HG03097 (cell line): Measurements from ENCODE around the gene DCUN1D4.

Experiments
- ATAC-seq: cut with Tn5 transposase; IDR thresholded peaks from one replicate; pipeline ENCODE4 v1.9.1; 2021; ENCODE audit not compliant: unreplicated experiment, low FRiP score

Gene DCUN1D4

DNA sequence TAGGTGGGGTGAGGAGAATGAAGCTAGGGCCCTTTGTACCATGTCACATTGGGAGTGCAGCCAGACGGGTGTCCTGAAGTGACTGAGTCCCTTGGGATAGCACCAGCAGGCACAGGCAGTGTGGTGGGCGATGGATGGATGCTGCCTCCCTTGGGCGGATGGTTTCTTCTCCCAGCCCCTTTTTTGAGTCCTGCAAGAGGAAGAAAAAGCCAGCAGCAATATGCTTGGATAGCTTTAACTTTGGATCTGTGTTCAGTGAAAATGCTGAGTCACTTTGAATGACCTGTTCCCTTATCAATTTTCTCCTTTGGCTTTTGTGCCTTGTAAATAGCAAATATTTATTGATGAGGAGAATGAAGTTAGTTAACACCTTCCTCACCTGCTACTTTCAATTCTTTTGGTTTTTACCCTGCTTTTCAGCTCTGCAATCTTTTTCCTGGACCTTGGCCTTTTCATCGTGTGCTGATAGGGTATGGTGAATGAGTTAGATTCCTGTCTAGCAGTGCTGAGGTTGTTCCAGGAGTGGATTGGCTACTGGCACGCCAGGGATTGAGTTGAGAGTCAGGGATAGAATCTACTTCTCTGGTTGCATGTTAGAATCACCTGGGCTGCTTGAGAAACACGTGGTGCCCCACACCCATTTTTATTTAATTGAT lies 10.2 kb downstream of the DCUN1D4 start:
- no peak for ATAC-seq

DNA sequence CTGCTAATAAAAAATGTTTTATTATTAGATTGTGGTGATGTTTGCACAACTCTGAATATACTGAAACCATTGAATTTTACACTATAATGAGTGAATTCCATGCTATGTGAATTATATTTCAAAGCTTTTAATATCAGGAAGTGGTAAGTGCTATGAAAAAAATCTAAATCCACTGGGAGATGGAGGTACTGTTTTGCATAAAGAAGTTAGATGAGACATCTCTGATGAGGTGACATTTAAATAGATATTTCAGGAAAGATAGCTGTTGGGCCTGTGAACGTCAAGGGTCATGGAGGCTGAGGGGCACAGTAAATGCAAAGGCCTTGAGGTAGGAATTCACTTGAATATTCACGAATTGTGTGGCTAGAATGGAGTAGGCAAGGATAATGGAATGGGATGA lies 12.3 kb downstream of the DCUN1D4 start:
- no peak for ATAC-seq

DNA sequence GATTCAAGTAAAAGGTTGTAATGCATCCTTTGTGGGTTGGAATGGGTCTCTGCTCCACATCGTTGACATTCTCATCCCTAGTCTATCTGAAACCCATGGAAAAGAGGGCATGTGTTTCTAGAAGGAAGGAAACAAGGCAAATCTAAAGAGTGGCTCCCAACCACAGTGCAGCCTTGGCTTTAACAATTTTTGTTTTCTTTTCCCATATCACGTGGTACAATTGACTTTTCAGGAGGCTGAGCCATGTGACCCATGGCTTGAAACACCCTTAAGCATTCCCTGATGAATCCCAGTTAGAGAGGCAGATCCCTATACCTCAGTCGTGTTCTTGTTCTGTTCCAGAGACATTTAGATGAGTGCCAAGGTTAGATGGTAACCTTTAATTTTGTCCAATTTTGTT lies 12.8 kb downstream of the DCUN1D4 start:
- no peak for ATAC-seq

DNA sequence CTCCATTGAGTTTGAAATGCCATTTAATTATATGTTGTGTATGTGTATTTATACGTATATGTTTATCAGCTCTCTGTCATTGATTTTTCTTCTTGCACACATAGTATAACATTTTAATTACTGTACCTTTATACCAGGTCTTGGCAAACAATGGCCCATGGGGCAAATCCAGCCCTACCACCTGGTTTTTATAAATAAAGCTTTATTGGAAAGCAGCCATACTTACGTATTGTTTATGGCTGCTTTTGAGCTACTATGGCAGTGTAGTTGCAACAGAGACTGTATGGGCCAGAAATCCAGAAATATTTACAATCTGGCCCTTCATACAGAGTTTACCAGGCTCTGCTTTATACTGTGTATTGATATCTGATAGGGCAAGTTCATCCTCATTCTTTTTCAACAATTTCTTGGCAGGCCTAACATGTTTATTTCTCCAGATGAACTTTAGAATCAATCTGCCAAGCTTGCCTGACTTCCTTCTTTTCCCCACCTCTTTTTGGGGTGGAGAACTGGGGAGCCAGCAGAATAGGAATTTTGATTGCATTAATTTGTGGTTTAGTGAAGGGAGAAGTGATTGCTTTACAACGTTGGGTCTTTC lies 15.8 kb downstream of the DCUN1D4 start:
- ATAC-seq: no peak

DNA sequence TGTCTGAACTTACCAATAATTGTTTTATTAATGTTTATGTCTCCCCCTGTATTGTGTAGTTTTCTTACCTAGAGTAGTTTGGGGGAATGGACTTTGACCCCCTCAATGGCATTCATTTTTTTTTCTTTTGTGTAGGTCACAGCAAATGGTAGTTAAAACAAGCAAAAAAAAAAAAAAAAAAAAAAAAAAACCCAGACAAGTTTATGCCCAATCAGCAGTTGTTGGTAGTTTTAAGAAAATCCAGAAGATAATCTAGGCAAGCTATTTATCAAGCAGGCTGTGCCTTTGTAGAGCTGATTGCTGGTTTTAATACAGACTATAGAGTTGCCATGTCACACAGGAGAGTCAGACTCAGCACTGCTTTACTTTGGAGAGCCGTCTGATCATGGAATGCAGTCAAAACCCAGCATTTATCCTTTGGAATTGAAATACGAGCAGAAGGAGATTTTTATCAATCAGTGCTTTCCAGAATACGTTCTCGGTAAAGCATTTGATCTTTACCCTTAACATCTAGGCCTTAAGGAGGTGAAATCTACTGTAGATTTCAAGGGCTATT lies 16.6 kb downstream of the DCUN1D4 start:
- ATAC-seq: no peak

DNA sequence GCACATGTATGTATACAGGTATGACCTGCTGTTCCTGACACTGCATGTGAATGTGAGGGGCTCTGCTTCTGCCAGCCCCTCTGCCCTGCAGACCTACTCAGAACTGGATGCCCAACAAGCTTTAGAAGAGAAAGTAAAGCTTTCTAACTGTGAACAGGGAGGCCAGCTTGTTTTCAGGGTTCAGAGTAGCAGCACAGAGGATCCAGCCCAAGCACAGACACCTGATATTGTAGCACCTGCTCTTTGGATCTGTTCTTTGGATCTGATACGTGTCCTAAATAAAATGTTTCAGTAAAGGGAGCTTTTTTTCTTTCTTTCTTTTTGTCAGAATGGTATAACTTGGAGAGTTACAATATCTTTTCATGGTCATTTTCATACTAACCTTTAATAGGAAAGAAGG lies 19.2 kb downstream of the DCUN1D4 start:
- no peak for ATAC-seq

DNA sequence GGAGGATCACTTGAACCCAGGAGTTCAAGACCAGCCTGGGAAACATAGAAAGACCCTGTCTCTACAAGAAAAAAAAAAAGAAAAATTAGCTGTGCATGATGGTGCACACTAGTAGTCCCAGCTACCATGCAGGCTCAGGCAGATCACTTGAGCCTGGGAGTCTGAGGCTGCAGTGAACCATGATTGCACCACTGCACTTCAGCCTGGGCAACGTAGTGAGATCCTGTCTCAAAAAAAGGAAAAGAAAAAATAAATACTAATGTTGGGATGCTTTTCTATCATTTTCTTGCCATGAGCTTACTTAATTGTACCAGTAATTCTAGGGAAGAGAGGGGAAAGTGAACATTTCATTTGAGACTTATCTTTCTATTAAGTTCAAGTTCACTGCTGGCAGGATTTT lies 19.8 kb downstream of the DCUN1D4 start:
- no peak for ATAC-seq

DNA sequence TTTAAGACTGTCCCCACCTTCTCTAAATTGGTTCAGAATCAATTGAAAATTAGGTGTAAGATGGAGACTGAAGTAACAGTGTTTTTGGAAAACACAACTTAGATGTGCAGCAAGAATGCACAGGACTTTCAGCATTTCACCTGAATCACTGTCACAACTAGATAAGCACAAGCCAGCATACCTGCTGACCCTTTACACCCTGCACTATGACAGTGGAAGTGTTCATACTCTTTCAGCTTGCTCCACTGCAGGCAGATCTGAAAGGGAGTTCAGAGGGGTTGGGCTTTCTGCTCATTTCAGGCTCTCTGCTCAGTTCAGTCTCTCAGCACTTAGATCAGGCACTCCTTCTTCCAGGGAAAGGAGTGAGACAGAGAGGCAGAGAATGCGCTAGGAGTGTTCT lies 22.8 kb downstream of the DCUN1D4 start:
- no peak for ATAC-seq

DNA sequence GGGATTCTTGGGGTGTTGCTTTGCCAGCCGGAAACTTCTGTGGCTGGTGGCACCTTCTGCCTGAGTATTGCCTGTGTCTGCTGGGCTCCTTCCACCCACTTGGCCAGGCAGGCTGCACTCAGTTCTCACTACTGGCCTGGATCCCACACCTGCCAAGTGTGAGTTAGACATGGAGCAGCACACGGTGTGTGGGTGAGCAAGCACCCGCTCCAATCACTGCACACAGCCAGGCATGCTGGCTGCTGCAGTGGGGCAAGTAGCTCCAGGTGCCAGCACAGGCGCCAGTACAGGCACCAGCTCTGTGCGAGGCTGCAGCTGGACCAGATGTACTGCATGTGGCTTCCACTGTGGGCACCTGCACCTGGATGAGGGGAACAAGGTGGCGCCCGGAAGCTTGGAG lies 23.9 kb downstream of the DCUN1D4 start:
- no peak for ATAC-seq

DNA sequence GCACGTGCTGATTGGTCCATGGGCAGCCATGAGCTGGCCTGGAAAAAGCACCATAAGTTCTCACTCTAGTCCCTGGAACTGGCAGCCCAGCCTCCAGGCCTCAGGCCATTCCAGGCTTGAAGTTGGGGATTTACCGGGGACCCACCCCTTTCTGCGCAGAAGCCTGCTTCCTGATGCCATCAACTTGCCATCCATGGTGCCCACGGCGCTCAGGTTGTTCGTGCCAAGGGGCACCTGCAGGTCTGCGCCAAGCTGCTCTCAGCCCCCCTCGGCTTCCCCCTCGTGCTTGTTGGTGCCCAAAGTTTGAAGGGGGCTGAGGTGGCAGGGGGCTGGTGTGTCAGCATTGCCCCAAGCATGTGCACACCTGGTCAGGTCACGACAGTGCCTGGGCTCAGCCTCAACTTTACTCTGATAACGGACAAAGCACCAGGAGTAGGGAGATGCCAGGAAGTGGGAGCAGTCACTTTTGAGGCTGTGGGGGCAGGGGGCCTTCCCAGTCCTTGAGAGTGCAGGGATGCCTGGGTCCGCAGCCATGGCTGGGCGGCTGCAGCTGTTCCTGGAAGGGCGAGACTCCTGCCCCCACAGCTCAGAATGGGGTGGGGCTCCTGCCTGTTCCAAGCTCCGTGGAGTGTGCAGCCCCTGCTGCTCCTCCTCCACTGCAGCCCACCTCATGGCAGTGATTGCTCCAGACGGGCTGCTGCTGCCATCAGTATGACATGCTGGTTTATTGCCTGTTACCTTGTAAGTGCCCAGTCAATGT lies 24.9 kb downstream of the DCUN1D4 start:
- no peak for ATAC-seq

DNA sequence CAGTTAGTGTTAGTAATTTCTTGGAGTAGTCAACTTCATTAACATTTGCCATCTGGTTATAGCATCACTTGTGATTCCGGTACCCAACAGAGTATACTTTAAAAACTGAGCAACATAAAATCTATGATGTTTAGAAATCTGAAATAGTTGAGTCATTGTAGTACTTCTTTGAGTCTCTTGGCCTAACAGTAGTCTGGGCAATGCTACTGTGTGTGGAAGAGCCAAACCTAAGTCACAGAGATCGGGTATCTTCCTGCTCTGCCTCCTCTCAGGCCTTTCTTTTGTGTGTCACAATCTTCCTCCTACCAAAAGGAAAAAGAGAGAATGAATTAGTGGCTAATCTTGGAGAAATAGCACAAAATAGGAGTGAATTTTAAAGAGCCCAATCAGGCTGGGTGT lies 25.5 kb downstream of the DCUN1D4 start:
- ATAC-seq: no peak

DNA sequence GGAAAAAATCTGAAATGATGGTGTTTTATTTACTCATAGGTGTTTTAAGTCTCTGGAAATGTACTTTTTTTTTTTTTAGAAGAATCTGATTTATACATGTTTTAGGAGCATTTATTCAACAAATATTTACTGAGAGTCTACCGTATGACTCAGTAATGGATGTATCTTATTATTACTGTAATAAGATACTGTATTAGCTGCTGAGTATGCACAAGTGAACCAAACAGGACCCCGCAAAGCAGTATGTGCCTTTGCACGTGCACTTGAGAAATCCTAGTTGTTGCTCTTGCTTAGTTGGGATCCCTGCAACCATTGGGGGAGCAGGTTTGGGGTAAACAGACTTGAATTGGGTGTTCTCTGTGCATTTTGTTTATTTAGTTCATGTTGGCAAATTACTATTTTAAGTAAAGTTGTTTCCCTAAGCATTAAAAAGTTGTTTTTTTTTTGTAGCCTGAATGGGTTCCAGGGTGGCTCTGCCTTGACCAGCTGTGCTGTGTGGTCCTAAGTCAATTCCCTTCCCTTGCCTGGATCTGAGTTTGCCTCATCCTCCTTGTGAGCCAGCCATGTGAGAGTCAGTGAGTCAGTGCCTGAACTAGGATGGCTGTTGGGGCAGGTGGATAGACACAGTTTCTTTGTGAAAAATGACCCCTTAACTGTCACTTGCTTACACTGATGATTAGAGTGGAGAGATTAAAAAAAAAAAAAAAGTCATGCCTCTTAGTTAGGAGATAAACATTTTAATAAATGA lies 27.7 kb downstream of the DCUN1D4 start:
- ATAC-seq: no peak

DNA sequence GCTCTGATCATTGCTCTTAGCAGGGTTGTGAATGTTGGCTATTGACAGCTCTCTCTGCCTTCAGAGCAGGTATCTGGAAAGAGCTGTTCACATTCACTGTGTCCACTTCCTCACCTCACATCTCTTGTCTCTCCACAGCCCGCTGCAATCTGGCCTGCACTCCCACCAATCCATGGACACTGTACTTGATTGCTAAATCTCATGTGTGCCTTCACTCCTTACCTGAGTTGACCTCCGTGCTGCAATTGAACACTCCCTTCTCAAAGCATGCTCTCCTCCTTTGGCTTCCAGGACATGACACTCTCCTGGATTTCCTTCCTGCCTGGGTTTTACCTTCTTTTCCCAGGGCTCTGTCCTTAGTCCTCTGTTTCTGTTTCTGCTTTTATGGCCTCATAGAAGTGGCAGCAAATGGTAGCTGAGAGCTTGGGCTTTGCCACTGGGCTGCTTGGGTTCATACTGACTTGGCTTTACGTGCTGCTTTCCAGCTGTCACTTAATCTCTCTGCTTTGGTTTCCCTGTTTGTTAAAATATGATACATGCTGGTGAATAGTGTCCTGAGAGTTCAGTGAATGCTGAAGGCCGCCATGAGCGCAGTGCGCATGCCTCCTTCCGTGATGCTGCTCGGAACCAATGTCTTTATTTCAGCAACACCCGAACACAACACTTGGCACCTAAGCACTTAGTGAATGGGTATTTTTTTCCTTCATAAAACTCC lies 29.5 kb downstream of the DCUN1D4 start:
- no peak for ATAC-seq

DNA sequence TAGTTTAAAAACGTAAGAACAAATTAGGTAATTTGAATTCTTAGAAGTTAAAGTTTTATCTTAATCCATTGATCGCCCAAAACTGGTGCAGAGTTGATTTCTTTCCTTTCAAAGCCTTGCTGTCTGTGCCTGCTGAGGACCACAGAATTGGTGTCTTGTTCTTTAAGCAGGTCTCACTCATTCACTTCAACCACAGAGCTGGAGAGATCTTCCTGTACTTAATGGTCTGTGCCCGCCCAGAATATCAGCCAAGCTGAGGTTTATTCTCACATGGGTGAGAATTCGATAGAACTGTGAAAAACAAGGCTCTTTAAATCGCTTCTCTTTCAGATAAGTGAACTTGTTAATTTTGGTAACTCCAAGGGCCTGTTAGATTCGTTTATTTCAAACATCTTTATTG lies 31.6 kb downstream of the DCUN1D4 start:
- ATAC-seq: no peak

DNA sequence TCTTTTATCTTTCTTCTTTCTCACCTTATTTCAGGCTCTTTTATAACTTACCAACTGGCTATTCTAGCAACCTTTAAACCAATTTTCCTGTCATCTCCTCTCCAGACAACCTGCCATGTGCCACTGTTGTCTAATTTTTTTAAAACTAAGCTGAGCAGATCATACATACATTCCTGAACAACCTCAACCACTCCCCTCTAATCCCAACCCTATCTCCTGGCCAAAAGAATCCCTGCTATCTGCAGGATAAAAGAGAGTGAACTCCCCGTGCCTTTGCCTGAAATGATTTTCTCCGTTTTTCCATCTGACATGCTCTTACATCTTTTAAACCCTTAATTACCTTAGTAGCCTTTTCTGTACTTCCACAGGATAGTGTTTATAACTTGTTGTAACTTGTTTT lies 35.5 kb downstream of the DCUN1D4 start:
- no peak for ATAC-seq

DNA sequence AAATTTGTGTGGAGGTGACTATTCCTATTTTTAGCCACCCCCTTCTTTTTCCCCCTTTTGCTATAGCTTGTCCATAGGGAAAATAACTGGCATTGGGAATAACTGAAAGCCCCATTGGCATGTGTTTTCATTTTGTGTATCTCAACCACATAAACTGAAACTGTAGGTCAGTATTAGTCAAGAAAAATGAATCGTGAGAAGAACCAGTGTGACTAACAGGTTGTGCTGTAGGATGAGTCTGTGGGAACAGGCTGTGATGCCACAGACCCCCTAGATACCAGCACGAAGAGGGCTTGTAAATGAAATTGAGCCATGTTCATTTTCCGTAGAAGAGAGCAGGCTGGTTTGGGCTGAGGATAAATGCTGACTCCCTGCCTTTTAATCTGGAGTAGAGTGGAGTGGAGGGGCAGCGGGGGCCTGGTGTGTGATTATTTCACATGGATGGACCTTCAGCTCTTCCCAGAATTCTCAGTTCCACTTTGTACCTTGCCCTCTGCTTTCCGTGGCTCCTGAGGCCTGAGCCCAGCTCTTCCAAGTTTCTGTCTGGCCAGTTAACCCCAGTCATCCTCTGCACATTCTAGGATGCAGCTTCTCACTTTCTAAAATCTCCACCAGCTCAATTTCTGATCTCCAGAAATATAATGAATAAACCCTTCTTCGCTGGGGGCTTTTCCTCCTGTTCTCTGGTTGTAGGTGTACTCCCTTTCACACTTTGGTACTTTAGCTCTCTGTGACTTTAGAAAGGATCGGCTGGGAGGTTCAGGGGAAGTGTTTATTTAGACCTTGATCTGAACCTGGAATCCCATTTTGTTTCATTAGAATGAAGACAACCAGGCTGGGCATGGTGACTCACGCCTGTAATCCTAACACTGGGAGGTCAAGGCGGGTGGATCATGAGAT lies 37.3 kb downstream of the DCUN1D4 start:
- ATAC-seq: no peak

DNA sequence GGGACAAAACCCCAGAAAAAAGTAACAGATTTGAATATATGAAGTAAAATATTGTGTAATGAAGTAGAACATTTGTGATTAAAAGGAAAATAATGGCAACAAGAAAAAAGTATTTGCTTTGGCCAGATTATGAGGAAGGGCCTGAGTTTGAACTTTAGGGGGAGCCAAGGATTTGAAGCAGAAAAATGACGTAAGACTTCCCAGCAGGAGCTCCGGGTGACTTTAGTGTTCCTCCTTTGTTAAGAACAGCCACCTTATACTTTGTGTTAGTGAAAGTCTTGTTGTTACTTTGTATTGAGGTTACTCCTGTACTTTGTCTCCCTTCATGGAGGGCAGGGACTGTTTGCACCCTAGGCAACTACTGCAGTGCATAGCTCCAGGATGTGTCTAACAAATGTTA lies 41.1 kb downstream of the DCUN1D4 start:
- no peak for ATAC-seq

DNA sequence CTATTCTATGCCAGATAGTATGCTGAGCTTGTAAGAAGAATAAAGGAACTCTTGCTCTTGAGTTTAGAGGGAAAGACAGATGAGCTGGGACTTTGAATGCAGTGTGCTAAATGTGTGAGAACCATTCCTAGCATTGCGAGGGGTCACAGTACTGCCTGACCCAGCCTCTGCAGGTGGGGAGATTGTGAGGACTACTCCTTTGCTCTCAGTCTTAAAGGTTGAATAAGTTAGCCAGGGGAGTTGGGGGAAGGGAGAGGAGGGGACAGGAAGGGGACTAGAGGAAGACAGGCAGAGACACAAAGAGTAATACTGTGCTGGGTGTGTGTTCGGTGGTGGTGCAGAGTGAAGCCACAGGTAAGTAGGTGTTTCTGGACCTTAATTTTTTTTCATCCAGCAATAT lies 41.7 kb downstream of the DCUN1D4 start:
- no peak for ATAC-seq

DNA sequence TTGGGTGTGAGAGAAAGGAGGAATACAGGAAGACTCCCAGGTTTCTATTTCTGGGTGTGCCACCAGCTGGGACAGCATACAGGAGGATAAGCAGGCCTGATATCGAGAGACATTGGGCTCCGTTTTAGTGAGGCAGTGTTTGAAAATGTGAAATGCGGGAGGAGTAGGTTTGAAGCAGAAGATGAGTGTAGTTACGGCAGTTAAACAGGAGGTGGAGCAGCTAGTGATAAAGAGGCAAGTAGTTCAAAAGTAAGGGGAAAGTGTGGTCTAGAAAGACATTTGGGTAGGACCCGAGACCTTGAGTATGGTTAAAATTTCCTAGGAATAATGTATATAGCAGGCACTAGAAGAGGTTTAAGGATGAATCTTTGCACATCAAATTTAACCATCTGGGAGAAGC lies 42.4 kb downstream of the DCUN1D4 start:
- peak; percentile 63 for ATAC-seq
